SK-N-SH (cell line): ENCODE data around the gene THAP2. TPM values are rescaled to one million over a fixed set of nuclear protein-coding genes. Genes with fewer than 3 reads are reported as not detected.
A peak's percentile ranks its signal among the peaks of the same experiment; 100 is the strongest.

Source experiments
- CTCF ChIA-PET: fragments of 300-600, 350-600 bp; formaldehyde crosslinking; extraction: SDS; loops from one replicate; lab custom pipeline; 2021; lab: Yijun Ruan, JAX
- POLR2A ChIA-PET: fragments of 350-600 bp; sonication (Branson Sonifier 250); formaldehyde crosslinking; extraction: SDS; loops from one replicate; lab custom pipeline; 2020; ENCODE audit warnings: antibody characterized with exemption, inconsistent platforms; lab: Yijun Ruan, JAX
- DNase-seq: peaks from one replicate; pipeline ENCODE4 v3.0.0; 2012
- H2AFZ ChIP-seq: fragments of 200-600 bp; sonication (generic); 2 replicates; pipeline ENCODE4 v1.8.1; 2016; ENCODE audit warnings: antibody characterized with exemption, mild to moderate bottlenecking, low read depth
- H3F3A ChIP-seq: fragments of 200-600 bp; sonication (generic); replicated peaks from 2 replicates; pipeline ENCODE3; 2016; ENCODE audit warnings: antibody characterized with exemption, mild to moderate bottlenecking; ENCODE audit not compliant: insufficient read depth
- H3K27ac ChIP-seq, 2 experiments: fragments of 200-500 bp in 1 of 2; fragments of 200-600 bp in 1 of 2; sonication (Bioruptor generic) in 1 of 2; sonication (generic), shearing (Covaris generic) in 1 of 2; 2 replicates each; pipeline versions ENCODE4 v1.5.1 to v1.6.1; 2014 to 2016; ENCODE audit warnings: low read depth in 2 of 2, inconsistent platforms in 1 of 2, low read length in 1 of 2, mild to moderate bottlenecking in 1 of 2, mixed read lengths in 1 of 2
- H3K27me3 ChIP-seq: fragments of 200-600 bp; sonication (generic), shearing (Covaris generic); 2 replicates; pipeline ENCODE4 v1.6.1; 2016; ENCODE audit warnings: mixed run types; ENCODE audit not compliant: insufficient read depth
- H3K36me3 ChIP-seq, 2 experiments: fragments of 200-500 bp in 1 of 2; fragments of 200-600 bp in 1 of 2; sonication (Bioruptor generic) in 1 of 2; sonication (generic) in 1 of 2; replicated peaks in 1 of 2; 2 replicates each; pipeline versions ENCODE3 to v1.5.1; 2014 to 2016; ENCODE audit warnings: low read length in 1 of 2, mild to moderate bottlenecking in 1 of 2; ENCODE audit not compliant: insufficient read depth in 2 of 2, control insufficient read depth in 1 of 2
- H3K4me1 ChIP-seq, 2 experiments: fragments of 200-500 bp in 1 of 2; fragments of 200-600 bp in 1 of 2; sonication (Bioruptor generic) in 1 of 2; sonication (generic), shearing (Covaris generic) in 1 of 2; 2 replicates each; pipeline versions ENCODE4 v1.5.1 to v1.6.1; 2014 to 2016; ENCODE audit warnings: low read depth in 1 of 2, low read length in 1 of 2, mixed run types in 1 of 2; ENCODE audit not compliant: insufficient read depth in 2 of 2, control insufficient read depth in 1 of 2
- H3K4me2 ChIP-seq: fragments of 200-600 bp; sonication (generic), shearing (Covaris generic); 2 replicates; pipeline ENCODE4 v1.6.1; 2017; ENCODE audit warnings: mixed run types
- H3K4me3 ChIP-seq, 2 experiments: fragments of 200-500 bp in 1 of 2; fragments of 200-600 bp in 1 of 2; sonication (Bioruptor generic) in 1 of 2; sonication (generic), shearing (Covaris generic) in 1 of 2; 2 replicates each; pipeline versions ENCODE4 v1.5.1 to v1.8.1; 2014 to 2016; ENCODE audit warnings: low read depth in 2 of 2, inconsistent platforms in 1 of 2, low read length in 1 of 2, mild to moderate bottlenecking in 1 of 2, mixed read lengths in 1 of 2, moderate library complexity in 1 of 2
- H3K79me2 ChIP-seq: fragments of 200-600 bp; sonication (generic); 2 replicates; pipeline ENCODE4 v1.8.1; 2017; ENCODE audit warnings: mild to moderate bottlenecking; ENCODE audit not compliant: insufficient read depth
- H3K9ac ChIP-seq: fragments of 200-600 bp; sonication (generic); 2 replicates; pipeline ENCODE4 v1.6.1; 2017; ENCODE audit warnings: mixed run types
- H3K9me2 ChIP-seq: fragments of 200-600 bp; sonication (generic); 2 replicates; pipeline ENCODE4 v1.6.1; 2017; ENCODE audit warnings: mixed run types
- H3K9me3 ChIP-seq: fragments of 200-600 bp; sonication (generic); 2 replicates; pipeline ENCODE4 v1.6.1; 2017; ENCODE audit warnings: mixed run types, mild to moderate bottlenecking, moderate library complexity
- H4K20me1 ChIP-seq: fragments of 200-600 bp; sonication (generic); 2 replicates; pipeline ENCODE4 v1.6.1; 2017; ENCODE audit warnings: mild to moderate bottlenecking, mixed run types; ENCODE audit not compliant: insufficient read depth
- EP300 ChIP-seq, 2 experiments: IDR thresholded peaks; 2 replicates each; pipeline versions ENCODE4 v1.4.0 to v1.6.1; 2012; ENCODE audit warnings: borderline replicate concordance in 1 of 2, low read depth in 1 of 2, low read length in 1 of 2
- EZH2phosphoT487 ChIP-seq: fragments of 200-600 bp; sonication (generic); IDR thresholded peaks from 2 replicates; pipeline ENCODE4 v1.6.1; 2017; ENCODE audit warnings: low read depth, mixed run types, mild to moderate bottlenecking, antibody characterized with exemption, moderate library complexity, borderline replicate concordance
- FOSL2 ChIP-seq: IDR thresholded peaks from 2 replicates; pipeline ENCODE4 v1.4.0; 2012; ENCODE audit warnings: low read depth, mild to moderate bottlenecking, moderate library complexity, borderline replicate concordance
- FOXJ3 ChIP-seq: sonication (generic); formaldehyde crosslinking; IDR thresholded peaks from 2 replicates; pipeline ENCODE4 v1.5.1; 2020; ENCODE audit warnings: mild to moderate bottlenecking, missing genetic modification reagents
- GABPA ChIP-seq: IDR thresholded peaks from 2 replicates; pipeline ENCODE4 v1.4.0; 2012; ENCODE audit warnings: low read depth, mild to moderate bottlenecking
- GATA2 ChIP-seq: sonication (generic); formaldehyde crosslinking; IDR thresholded peaks from 2 replicates; pipeline ENCODE4 v1.5.0; 2020; ENCODE audit warnings: mild to moderate bottlenecking, missing genetic modification reagents
- JUND ChIP-seq: IDR thresholded peaks from 2 replicates; pipeline ENCODE4 v1.4.0; 2012
- MEF2A ChIP-seq: IDR thresholded peaks from 2 replicates; pipeline ENCODE4 v1.4.0; 2012; ENCODE audit warnings: low read depth, borderline replicate concordance
- MXI1 ChIP-seq: IDR thresholded peaks from 2 replicates; pipeline ENCODE4 v1.6.1; 2012; ENCODE audit warnings: mild to moderate bottlenecking, low read depth, low read length, improper control_type of control experiment
- NFIC ChIP-seq: IDR thresholded peaks from 2 replicates; pipeline ENCODE4 v1.4.0; 2012; ENCODE audit warnings: borderline replicate concordance
- NRF1 ChIP-seq: IDR thresholded peaks from 2 replicates; pipeline ENCODE4 v1.6.1; 2012; ENCODE audit warnings: low read depth, mild to moderate bottlenecking, low read length
- POLR2AphosphoS5 ChIP-seq: IDR thresholded peaks from 2 replicates; pipeline ENCODE4 v1.6.1; 2012; ENCODE audit warnings: low read depth, low read length
- RAD21 ChIP-seq: IDR thresholded peaks from 2 replicates; pipeline ENCODE4 v1.6.1; 2012; ENCODE audit warnings: mild to moderate bottlenecking, low read length
- RFX5 ChIP-seq: IDR thresholded peaks from 2 replicates; pipeline ENCODE4 v1.6.1; 2012; ENCODE audit warnings: mild to moderate bottlenecking, improper control_type of control experiment, low read length
- SIN3A ChIP-seq: IDR thresholded peaks from 2 replicates; pipeline ENCODE4 v1.6.1; 2012; ENCODE audit warnings: low read depth, mild to moderate bottlenecking, low read length, moderate library complexity, borderline replicate concordance
- TCF12 ChIP-seq: IDR thresholded peaks from 2 replicates; pipeline ENCODE4 v1.4.0; 2012
- WGBS: methylation state at CpG from one replicate; pipeline ENCODE4 v1.1.6; 2017; ENCODE audit warnings: low lambda C conversion rate; 5-methylcytosine and 5-hydroxymethylcytosine counted together
- polyA plus RNA-seq, 3 experiments: library from polyadenylated mRNA; depleted of rRNA; stranded (reverse); fragments of >200 nt; gene quantifications; 2 replicates each; pipeline ENCODE4 v1.2.3, GENCODE V29; 2012
- TF ChIP-seq, protein P1 (sequence below): fragments of 150-350 bp; IDR thresholded peaks from 2 replicates; pipeline ENCODE4 v1.6.1; 2016; ENCODE audit warnings: mild to moderate bottlenecking, low read depth, low read length
- TF ChIP-seq, protein P2 (sequence below): fragments of 200-600 bp; sonication (generic); IDR thresholded peaks from 2 replicates; pipeline ENCODE4 v1.6.1; 2017; ENCODE audit warnings: antibody characterized with exemption, mild to moderate bottlenecking, moderate library complexity
- TF ChIP-seq, protein P3 (sequence below): IDR thresholded peaks from 2 replicates; pipeline ENCODE4; 2012
- TF ChIP-seq, protein P4 (sequence below): IDR thresholded peaks from 2 replicates; pipeline ENCODE4 v1.4.0; 2012; ENCODE audit warnings: low read depth, borderline replicate concordance

Gene THAP2
- polyA plus RNA-seq, 1 of the 3 experiments (the other 2 are of a cell fraction): 2.9 TPM

DNA sequence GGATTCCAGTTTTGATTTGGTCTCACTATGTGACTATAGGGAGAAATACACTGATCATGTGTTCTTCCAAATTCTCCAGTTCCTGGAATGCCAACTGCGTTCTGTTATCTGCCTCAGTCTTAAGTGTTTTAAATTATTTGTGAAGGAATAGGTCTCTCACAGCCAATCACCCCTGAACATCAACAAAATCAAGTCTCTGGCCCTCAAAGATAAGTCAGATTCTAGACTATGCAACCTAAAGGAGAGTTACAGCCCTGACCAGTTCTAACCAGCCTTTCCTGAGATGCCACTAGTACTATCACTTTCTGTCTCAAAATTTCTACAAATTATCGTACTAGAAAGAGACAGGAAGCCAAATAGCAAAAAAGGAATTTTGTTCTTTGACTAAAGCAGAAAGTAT, 22.7 kb upstream of the THAP2 start:
- H3K9ac ChIP-seq: no peak overlapping the region
- H3K9me2 ChIP-seq: no peaks in the 10 kb centered on the region
- H3K9me3 ChIP-seq: no peaks in the 10 kb centered on the region; the same call in 1 of the 2 replicates
- peaks cover 79 to 91% of the 10 kb centered on the region in 2 experiments for H3K36me3 ChIP-seq
- no peak overlapping the region for H2AFZ ChIP-seq
- WGBS: 95% methylated on average over 2 of the region's 2 CpGs
- ChIA-PET POLR2A (no interaction called here), CTCF (no interaction called here)
- H3K4me3 ChIP-seq: no peak overlapping the region
- no peaks in the 10 kb centered on the region for H3K27me3 ChIP-seq
- peak overlapping the region in 1 of 2 experiments; percentile 46; a peak in 2 of 4 replicates for H3K27ac ChIP-seq
- peaks cover 0 to 12% of the 10 kb centered on the region in 2 experiments; a peak in 2 of 4 replicates for H3K4me1 ChIP-seq
- H4K20me1 ChIP-seq: no peaks in the 10 kb centered on the region
- H3F3A ChIP-seq: peaks cover 31% of the 10 kb centered on the region
- H3K4me2 ChIP-seq: peak overlapping the region; percentile 19; the same call in 1 of the 2 replicates
- TF ChIP-seq, protein P1, sequence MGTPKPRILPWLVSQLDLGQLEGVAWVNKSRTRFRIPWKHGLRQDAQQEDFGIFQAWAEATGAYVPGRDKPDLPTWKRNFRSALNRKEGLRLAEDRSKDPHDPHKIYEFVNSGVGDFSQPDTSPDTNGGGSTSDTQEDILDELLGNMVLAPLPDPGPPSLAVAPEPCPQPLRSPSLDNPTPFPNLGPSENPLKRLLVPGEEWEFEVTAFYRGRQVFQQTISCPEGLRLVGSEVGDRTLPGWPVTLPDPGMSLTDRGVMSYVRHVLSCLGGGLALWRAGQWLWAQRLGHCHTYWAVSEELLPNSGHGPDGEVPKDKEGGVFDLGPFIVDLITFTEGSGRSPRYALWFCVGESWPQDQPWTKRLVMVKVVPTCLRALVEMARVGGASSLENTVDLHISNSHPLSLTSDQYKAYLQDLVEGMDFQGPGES: no peak
- TF ChIP-seq MXI1 (no peak), GATA2 (CRISPR knock-in tag) (no peak), NRF1 (no peak), FOSL2 (no peak), MEF2A (no peak), NFIC (no peak), EP300 (IDR thresholded peaks at IDR 0.05; ENCODE audit: borderline replicate concordance in 1 of 2, low read depth in 1 of 2, low read length in 1 of 2) (no peak), TCF12 (no peak), SIN3A (no peak), FOXJ3 (no peak), EZH2phosphoT487 (no peak), RAD21 (no peak), RFX5 (no peak), GABPA (no peak), POLR2AphosphoS5 (no peak), JUND (no peak)
- TF ChIP-seq, protein P2, sequence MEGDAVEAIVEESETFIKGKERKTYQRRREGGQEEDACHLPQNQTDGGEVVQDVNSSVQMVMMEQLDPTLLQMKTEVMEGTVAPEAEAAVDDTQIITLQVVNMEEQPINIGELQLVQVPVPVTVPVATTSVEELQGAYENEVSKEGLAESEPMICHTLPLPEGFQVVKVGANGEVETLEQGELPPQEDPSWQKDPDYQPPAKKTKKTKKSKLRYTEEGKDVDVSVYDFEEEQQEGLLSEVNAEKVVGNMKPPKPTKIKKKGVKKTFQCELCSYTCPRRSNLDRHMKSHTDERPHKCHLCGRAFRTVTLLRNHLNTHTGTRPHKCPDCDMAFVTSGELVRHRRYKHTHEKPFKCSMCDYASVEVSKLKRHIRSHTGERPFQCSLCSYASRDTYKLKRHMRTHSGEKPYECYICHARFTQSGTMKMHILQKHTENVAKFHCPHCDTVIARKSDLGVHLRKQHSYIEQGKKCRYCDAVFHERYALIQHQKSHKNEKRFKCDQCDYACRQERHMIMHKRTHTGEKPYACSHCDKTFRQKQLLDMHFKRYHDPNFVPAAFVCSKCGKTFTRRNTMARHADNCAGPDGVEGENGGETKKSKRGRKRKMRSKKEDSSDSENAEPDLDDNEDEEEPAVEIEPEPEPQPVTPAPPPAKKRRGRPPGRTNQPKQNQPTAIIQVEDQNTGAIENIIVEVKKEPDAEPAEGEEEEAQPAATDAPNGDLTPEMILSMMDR: no peak
- TF ChIP-seq, protein P3, sequence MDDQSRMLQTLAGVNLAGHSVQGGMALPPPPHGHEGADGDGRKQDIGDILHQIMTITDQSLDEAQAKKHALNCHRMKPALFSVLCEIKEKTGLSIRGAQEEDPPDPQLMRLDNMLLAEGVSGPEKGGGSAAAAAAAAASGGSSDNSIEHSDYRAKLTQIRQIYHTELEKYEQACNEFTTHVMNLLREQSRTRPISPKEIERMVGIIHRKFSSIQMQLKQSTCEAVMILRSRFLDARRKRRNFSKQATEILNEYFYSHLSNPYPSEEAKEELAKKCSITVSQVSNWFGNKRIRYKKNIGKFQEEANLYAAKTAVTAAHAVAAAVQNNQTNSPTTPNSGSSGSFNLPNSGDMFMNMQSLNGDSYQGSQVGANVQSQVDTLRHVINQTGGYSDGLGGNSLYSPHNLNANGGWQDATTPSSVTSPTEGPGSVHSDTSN: no peak
- TF ChIP-seq, protein P4, sequence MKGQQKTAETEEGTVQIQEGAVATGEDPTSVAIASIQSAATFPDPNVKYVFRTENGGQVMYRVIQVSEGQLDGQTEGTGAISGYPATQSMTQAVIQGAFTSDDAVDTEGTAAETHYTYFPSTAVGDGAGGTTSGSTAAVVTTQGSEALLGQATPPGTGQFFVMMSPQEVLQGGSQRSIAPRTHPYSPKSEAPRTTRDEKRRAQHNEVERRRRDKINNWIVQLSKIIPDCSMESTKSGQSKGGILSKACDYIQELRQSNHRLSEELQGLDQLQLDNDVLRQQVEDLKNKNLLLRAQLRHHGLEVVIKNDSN: no peak
- H3K79me2 ChIP-seq: peaks cover 59% of the 10 kb centered on the region
- no peak for DNase-seq
